SKM-1 treated with dmso at 0.1 percent for 144 hours (cell line): ENCODE data around the gene GRIFIN.

Experiments
- DNase-seq: peaks from one replicate; lab custom pipeline; 2025; ENCODE audit not compliant: unreplicated experiment; lab: John Stamatoyannopoulos, UW

GRIFIN gene

DNA sequence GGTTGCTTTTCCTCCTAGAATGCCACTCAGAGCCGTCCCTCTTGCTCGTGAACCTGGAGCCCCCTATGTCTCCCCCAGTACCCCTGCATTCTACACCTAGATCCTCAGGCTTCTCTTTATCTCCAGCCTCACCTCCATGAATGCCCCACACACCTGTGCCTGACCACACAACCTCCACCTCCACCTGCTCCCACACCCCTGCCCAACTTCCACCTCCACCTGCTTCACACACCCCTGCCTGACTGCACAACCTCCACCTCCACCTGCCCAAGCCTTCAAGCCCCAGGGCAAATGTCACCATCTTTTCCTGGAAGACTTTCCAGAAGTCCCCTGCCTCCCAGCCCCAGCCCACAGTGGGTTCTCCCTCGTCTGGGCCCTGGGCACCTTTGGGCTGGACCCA lies 36.5 kb upstream of the GRIFIN start:
- DNase-seq, result no peak

DNA sequence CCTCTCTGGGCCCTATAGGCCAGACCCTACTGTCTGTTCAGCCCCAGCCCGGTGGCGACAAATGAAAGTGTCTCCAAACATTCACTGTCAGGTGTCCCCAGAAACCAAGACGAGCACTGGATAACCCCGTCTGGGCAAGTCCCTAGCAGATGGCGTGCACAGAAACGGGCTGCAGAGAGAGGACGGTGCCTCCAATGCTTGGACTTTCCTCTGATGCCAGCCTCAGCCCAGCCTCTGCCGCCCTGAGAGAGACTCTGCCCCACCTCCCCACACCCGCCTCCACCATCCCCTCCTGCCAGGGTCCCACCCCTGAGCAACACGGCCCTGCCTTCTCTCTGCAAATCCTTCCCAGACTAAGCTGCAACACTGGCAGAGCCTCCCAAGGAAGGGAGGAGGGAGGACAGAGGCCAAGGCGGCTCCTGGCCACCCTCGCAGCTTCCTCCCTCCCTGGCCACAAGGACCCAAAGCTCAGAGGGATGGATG lies 36.0 kb upstream of the GRIFIN start:
- DNase-seq, result no peak

DNA sequence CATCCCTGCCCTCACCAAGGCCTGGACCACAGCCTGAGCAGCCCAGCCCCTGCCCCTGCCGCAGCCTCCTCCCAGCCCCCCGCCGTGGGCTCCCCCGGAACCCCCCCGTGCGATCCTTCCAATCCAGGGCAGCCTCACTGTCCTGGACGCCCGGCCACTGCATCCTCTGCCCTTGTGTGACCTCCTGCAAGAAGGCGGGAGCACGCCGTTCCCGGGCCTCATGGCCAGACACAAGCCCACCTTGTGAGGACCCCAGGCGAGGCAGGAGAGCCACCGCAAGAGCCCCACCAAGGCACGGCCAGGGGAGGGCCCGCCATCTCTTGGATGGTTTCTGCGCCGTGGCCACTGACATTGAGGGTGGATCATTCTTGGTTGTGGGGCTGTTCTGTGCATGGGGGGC lies 35.6 kb upstream of the GRIFIN start:
- DNase-seq, result no peak

DNA sequence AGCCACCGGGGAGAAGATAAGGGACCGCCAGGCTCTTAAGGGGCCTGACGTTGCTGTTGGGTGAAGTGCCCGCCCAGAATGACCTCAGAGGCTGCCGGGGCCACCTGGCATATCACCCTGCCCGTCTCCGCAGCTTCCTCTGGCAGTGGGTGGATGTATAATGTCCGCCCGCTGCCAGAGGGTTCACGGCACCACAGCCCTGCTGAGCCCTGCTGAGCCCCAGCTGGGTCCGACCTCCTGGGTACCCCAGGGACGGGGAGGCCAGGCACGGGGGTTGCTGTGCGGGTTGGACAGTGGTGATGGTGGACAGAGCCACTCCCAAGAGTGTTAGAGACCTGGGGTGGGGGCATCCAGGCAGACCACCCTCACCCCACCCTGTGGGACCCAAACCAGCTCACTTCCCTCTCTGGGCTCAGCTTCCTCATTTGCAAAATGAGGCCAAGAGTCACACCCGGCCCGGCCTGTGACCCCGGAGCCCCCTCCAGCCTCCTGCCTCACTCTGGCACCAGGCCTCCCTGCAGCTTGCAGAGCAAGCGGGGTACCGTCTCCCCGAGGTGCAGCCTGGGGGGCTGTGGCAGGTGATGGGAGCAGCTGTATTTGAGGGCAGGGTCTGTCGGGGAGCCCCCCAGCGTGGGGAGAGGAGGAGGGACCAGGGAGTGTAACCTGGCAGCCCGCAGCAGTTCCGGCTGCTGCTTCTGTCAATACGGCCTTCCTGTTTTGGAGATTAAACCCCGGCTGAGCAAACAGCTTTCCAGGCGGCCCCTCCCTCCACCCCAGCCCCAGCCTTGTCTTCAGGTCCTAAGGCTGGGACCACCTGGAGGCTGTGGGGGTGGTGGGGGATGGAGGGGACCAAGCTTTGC lies 34.9 kb upstream of the GRIFIN start:
- peak; percentile 84 for DNase-seq

DNA sequence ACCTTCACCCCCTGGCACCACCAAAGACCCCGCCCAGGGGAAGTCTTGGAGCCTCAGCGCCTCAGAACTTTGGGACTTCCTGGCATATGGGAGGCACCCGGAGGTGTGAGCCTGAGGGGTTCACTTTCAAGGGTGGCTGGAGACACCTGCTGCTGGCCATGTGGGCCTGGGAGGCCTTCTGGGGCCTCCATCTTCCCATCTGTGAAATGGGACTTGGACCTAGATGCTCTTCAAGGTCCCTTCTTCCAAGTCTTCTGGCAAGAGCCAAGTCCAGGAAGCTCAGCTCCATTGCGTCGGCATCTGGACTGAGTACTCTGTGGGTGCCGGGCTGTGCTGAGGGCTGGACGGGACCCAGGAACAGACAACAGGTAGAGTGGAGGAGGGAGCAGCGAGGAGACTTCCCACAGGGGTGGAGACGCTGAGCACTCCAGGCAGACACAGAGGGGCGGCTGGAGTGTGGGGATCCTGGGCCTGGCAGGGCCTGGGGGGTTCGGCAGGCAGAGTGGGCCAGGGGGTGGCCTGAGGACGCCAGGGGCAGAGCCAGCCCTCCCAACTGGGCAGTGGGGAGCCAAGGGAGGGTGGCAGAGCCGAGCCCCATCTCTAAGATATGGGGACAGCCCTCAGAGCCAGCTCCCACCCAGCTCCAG lies 34.1 kb upstream of the GRIFIN start:
- no peak for DNase-seq

DNA sequence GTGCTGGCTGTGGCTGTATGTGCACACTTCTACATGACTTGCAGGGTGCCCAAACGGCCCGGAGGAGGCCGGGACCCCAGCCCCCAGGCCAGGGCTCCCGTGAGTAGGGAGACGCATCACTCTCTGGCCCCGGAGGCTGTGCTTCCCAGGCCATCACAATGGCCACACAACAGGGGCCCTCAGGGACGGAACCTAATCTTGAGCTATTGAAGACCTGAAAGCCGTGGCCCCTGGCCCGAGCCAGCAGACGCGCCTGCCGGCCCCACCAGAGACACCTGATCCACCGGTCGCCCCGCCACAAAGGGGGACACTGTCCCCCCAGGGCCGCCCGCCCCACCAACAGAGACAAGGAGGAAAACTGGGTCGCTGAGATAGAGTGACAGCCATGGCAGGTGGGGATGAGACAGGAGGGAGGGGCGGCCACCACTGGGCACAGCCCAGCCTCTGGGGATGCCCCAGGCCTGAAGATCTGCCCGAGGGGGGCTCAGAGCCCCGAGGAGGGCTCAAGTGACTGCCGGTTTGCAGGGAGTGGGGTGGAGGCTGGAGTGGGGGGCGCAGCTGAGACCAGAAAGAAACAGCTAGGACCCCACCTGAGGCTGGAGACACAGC lies 33.2 kb upstream of the GRIFIN start:
- DNase-seq, result no peak

DNA sequence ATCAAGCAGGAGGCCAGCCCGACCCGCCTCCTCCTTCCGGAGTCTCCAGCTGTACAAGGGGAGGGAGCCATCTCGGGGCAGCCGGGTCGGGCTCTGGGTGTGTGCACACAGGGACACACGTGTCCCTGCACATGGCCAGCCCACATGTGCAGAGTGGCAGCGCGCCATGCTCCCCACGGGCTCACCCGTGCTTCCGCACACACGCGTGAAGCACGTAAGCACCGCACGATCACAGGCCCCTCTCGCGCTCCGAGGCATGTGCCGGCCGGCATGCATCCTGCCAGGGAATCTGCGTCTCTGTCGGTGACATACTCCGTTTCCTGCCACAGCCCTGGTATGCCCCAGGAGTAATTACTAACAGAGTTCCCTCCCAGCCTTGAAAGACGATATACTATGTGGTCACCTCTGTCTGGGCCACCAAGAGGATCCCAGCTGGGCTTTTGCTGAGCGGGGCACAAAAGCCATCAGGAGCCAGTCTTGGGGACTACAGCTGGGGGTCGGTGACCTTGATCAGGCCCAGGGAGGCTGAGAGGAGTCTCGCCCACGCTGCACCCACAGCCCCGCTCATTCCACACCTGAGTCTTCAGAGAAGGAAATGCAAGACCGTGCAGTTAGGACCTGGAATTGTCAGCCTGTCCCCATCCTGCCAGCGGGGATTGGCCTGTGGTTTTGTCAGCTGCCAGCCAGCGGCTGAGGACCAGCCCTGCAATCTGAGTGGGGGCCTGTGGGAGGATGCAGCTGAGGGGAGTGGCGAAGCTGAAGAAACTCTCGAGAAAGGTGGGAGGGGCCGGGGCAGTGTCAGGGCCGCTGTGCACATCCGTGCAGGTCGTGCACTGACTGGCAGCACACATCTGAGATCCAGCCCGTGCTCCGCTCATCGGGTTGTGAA lies 32.4 kb upstream of the GRIFIN start:
- DNase-seq, result peak; percentile 82

DNA sequence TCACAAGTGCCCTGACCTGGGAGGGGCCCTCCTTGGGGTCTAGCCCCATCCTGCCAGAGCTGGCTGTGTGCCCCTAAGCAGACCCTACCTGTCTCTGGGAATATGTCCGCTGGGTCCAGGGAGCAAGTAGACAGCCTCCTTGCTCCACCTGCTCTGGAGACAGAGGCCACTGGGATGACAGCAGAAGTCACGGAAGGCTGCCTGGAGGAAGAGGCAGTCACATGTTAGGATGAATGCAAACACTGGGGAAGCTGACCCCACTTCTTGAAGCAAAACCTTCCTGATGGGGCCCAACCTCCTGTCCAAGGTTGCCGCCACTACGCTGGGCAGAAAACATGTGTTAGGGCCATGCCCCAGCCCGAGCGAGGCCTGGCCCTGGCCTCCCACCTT lies 31.7 kb upstream of the GRIFIN start:
- DNase-seq, result no peak

DNA sequence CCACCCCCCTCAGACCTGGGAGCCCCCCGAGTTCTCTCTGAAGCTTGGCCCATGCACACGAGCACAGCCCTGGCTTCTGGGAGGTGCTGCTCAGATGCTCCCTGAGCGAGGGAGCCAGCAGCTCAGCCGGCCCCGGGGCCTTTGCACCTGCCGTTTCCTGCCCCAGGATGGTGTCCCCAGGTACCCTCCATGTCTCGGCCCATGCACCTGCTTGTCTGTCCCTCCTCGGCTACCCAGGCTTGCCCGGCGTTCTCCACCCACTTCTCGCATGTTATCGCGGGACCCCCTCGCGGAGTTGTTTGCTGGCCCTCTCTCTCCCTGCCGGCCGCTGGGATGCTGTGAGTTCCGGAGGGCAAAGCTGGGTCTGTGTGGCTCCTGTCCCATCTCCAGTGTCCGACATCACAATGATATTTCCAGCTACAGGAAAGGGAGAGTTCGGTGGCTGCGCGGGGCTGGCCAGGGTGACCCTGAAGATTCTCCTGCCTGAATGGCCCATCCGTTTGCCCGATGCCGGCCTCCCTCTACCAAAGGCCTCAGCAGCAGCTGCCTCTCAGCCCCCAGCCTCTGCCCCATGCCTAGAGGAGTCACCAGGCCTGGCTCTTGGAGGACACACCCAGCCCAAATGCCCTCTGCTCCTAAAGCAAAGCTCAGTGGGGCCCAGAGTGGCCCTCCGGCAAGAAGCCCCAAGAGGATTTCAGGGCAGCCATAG lies 31.2 kb upstream of the GRIFIN start:
- no peak for DNase-seq

DNA sequence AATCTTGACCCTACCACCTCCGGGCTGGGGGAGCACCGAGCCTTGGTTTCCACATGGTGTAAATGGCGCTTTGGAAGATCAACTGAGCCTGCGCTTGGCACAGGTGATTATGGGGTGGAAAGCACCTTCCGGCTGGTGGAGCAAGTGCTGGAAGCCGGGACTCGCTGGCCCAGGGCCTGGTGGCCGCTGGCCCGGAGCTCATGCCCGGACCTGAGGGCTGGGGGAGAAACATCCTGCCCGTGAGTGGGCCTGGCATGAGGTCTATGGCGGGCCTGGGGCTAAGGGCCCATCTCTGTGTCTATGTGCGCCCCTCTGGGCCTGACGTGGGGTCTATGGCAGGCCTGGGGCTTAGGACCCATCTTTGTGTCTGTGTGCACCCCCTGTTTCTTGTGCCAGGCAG lies 29.2 kb upstream of the GRIFIN start:
- no peak for DNase-seq

DNA sequence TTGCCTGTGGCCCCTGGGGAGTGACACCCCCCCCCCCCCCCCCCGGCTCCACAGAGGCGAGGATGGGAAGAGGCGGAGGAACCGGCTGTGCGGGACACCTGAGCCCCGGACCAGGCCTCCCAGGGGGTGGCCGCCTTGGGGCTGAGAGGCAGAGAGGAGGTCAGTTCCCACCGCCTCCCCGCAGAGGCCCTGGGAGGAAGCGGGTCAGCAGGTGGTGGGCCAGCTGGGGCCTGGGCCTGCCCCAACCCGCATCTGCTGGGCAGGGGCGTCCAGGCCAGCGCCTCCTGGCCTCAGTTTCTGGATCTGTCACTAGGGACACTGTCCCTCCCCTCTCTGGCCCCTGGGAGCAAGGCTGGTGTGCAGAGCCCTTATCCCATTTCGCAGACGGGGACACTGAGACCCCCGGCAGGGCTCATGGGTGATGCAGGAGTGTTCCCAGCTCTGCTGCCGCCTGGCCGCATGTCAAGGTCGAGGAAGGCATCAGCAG lies 28.7 kb upstream of the GRIFIN start:
- DNase-seq, result no peak

DNA sequence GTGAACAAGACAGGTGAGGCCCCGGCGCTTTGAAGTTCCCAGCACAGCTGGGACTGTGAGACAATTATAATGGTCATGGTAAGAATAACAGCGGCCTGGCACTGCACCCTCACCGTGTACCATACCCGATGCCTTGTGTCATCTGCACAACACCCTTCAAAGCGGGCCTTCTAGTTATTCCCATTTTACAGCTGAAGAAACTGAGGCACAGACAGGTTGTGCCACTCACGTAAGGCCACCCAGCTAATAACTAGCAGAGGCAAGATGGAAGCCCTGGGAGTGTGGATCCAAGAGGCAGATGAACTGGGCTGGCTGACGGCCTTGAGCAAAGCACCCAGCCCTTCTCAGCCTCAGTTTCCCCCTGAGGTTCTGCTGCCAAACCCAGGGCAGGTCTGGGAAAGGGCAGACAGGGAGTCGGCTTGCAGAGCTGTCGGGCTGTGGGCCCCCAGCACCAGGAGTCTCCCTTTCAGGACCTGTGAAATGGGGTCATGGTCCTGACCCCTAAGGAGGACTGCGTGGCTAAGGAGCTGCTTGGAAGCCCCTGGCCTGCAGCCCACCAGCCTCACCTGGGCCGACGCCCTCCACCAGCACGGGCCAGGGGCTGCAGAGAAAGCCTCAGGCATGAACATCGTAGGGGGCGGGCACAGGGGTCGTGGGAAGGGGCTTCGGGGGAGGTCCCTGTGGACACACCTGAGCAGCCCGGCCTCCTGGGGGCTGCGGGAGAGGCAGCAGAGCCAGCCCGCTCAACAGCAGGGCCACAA lies 28.1 kb upstream of the GRIFIN start:
- no peak for DNase-seq

DNA sequence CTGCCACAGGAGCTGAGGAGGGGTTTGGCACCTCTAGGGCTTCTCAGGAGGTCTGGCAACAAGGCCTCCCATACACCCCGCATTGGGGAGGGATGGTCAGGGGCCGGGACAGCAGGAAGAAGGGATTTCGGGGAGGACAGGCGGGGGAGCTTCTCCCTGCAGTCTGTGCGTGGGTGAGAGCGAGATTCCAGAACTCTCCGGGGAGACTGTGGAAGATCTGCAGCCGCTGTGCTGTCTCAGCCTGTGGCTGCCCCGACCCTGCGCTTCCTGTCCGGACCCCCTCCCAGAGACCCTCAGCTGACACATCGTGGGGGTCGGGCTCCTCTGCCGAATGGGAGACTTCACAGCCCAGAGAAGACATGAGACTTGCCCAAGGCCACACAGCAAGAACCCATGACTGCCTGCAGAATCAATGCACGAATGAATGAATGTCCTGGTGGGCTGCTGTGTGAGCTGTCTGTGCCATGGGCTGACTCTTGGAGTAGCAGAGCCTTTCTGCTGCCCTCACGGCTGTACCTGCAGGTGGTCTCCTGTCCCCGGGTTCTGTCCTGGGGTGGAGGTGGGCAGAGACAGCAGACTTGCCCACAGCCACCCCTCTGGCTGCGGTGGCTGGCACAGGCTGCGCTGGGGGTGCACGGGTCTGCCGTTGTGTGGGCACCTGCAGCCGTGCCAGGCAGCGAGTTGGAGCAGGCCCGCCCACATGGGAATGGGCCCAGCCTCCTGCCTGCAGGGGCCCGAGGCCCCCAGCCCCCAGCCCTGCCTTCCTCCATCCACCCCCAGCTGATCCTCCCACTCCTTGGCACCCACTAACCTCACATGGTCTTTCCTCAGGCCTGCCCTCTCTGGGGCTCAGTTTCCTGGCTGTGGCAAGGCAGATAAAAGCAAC lies 27.1 kb upstream of the GRIFIN start:
- no peak for DNase-seq

DNA sequence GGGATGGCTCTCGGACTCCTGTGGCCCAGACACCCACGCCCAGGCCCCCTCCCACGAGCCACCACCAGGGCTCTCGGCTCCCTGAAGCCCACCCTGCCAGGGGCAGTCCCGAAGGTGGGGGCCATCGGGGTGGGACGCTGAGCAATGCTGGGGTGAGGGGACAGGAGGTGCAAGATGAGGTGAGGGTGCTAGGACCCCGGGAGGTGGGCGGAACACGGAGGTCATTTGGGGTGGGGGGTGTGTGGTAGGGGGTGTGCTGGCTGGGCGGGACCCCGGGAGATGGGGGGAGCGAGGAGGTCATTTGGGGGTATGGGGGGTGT lies 26.4 kb upstream of the GRIFIN start:
- no peak for DNase-seq

DNA sequence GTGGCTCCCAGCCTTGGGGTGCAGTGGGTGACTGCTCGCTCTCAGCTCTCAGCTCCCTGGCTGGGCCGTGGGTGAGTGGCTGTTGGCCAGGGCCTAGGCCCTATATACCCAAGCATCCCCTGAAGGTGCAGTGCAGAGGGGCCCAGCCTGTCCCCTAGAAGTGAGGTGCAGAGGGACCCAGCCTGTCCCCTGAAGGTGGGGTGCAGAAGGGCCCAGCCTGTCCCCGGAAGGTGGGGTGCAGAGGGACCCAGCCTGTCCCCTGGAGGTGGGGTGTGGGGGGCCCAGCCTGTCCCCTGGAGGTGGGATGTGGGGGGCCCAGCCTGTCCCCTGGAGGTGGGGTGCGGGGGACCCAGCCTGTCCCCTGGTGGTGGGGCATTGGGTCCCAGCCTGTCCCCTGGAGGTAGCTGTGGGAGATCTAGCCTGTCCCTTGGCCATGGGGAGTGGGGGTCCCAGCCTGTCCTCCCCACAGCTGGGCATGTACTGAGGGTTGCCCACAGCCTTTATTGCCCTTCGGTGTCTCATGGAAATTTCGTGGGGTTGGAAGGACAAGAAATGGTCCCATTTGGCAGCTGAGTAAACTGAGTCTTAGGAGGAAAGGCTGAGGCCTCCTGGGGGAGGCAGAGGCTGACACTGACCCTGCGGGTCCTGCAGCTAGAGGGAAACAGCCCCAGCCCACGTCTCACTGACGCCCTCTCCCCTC lies 25.9 kb upstream of the GRIFIN start:
- DNase-seq, result no peak

DNA sequence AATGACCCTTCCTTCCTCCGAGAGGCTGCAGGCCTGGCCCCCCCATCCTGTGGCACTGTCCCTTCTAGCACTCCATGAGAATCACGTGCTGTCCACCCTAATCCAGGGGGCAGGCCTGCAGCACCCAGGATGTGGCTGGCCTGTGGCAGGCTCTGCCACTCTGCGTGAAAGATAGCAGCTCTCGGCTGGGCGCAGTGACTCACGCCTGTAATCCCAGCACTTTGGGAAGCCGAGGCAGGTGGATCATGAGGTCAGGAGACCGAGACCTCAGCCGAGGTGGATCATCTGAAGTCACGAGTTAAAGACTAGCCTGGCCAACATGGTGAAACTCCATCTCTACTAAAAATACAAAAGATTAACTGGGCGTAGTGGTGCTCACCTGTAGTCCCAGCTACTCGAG lies 24.5 kb upstream of the GRIFIN start:
- no peak for DNase-seq

DNA sequence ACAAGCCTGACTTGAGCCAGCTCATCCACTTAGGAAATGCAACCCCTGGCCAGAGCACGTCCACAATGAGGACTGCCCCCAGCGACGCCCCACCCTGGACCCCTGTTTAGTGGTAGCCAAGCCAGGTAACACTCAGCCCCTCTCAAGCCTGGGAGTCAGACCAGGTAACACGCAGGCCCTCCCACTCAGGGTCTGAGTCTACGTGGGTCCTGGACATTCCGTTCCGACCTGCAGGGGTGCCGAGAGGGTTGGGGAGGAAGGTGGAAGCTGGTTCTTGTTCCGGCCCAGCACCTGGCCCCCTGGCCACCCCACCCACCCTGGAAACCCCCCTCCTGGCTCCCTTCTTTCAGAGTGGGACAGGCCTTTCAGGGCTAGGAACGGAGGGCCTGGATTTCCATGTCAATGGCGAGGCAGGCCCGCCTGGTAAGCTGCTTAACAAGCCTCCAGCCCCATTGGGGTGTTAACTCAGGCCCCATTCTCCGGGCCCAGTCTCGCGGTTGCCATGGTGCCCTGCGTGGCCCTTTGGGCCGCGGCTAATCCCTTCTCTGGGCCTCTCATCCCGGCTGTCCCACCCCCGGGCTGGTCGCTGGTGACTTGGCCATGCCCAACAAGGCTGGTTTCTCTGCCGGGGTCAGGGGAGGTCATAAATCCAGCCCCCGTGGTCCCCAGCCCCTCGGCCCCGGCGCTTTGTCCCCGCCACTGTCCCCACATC lies 23.7 kb upstream of the GRIFIN start:
- DNase-seq, result no peak

DNA sequence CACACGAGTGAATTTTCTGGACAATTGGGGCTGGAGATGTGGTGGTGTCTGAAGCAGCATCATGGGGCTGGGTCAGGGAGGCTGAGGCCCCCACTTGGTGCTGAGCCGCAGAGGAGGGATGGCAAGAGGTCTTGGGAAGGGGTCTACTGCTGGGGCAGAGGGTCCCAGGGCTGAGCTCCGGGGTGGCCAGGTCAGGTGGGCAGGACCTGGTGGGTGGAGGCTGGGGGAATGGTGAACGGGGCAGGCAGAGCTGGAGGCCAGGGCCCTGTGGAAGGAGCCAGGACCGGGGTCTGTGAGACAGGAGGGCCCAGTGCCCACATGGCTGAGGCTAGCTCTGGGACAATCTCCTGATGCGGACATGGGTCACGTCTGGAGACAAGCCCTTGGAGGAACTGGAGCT lies 23.0 kb upstream of the GRIFIN start:
- DNase-seq, result no peak
